Measurements from ENCODE around the gene NHP2. TPM values are rescaled to one million over a fixed set of nuclear protein-coding genes. Genes with fewer than 3 reads are reported as not detected.
"Not testable (repeated sequence)": the region's sequence is repeated elsewhere in the genome, so short reads cannot be mapped to it uniquely, and the experiment has no call there.

Gene NHP2
- total RNA-seq, 1 experiment from 2014 or later, result 322 TPM

DNA sequence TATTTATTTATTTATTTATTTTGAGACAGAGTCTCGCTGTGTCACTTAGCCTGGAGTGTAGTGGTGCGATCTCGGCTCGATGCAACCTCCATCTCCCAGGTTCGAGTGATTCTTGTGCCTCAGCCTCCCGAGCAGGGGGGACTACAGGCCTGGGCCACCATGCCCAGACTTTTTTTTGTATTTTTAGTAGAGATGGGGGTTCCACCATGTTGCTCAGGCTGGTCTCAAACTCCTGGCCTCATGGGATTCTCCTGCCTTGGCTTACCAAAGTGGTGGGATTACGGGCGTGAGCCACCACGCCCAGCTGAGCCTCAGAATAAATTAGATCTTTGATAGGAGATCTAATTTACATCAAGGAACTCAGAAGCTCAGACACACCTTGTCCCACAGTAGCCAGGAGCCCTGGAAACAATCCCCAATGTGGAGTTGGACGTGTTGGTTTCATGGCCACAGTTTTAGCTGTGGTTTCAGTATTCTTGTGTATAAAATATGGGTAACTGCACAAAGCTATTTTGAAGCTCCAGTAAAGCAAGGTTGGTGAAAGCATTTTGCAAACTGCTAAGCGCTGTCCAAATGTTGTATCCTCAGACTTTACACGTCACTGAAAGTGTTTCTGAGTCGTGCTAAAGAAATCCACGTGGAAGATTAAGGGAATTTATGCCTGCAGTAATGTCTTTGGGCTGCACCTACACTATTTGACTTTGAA, 47.7 kb upstream of the NHP2 start:
- Mint-ChIP-seq H3K9me3 (ENCODE audit: unreplicated experiment) (no peaks in the 10 kb centered on the region), H3K36me3 (ENCODE audit: insufficient read depth, unreplicated experiment) (peaks cover 23% of the 10 kb centered on the region), H3K4me1 (ENCODE audit: insufficient read depth, unreplicated experiment) (peaks cover 28% of the 10 kb centered on the region), H3K27ac (ENCODE audit: low read depth, unreplicated experiment) (no peak overlapping the region), H3K27me3 (ENCODE audit: insufficient read depth, unreplicated experiment) (no peaks in the 10 kb centered on the region), H3K4me3 (ENCODE audit: unreplicated experiment) (no peak overlapping the region)
- no TSS peak for BruUV-seq (replicated peaks)
- POLR2A ChIA-PET, result interaction anchor here (0.6 to 3.1 kb wide), 8 partner anchors 10 to 1358 kb away, joined by 3 to 34 read pairs (median 4); partner anchors contain the start of gene NHP2
- CTCF ChIA-PET, result interaction anchor here (0.6 to 1.2 kb wide), 6 partner anchors 17 to 594 kb away, joined by 3 to 5 read pairs (median 3); no protein-coding TSS in a partner anchor
- TF ChIP-seq, protein P1, sequence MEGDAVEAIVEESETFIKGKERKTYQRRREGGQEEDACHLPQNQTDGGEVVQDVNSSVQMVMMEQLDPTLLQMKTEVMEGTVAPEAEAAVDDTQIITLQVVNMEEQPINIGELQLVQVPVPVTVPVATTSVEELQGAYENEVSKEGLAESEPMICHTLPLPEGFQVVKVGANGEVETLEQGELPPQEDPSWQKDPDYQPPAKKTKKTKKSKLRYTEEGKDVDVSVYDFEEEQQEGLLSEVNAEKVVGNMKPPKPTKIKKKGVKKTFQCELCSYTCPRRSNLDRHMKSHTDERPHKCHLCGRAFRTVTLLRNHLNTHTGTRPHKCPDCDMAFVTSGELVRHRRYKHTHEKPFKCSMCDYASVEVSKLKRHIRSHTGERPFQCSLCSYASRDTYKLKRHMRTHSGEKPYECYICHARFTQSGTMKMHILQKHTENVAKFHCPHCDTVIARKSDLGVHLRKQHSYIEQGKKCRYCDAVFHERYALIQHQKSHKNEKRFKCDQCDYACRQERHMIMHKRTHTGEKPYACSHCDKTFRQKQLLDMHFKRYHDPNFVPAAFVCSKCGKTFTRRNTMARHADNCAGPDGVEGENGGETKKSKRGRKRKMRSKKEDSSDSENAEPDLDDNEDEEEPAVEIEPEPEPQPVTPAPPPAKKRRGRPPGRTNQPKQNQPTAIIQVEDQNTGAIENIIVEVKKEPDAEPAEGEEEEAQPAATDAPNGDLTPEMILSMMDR (IDR thresholded peaks at IDR 0.05; ENCODE audit: unreplicated experiment), result no peak
- DNase-seq (ENCODE audit: unreplicated experiment), result no peak
- intact Hi-C loops (cut with micrococcal nuclease), result no loop called here

DNA sequence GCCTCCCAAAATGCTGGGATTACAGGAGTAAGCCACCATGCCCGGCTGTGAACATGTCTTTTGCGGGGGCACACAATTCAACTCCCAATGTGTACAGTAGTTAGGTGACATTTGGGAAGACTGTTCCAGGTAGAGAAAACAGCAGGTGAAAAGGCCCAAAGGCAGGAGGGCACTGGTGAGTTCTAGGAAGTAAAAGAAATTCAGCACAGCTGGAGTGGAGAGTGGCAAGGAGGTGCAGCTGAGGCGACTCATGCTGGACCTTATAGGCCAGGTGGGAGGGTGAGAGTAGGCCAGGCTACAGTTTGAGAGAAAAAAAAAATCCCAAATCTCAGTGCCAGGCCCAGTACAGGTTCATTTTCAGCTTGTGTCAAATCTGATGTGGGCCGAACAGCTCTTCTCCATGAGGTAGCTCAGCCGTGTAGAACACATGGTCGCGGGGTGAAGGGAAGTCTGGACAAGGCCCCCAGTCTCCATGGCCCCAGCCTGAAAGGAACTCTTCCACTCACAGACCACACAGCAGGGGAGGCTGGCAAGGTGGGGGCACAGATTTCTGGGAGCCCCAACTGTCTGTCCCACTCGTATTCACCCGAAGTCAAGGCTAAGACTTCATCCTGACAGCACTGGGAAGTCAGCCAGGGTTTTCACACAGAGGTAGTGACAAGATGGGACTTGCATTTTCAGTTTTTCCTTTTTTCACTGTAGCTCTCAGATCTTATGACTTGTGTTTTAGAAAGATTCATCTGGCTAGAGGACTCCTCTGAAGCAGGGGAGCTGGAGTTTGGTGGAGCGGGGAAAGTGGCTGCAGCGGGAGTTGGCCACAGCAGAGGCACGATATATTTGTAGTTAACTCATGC, 46.1 kb upstream of the NHP2 start:
- no TSS peak for BruUV-seq (replicated peaks)
- Mint-ChIP-seq H3K9me3 (ENCODE audit: unreplicated experiment) (no peaks in the 10 kb centered on the region), H3K4me3 (ENCODE audit: unreplicated experiment) (peak overlapping the region; percentile 15), H3K36me3 (ENCODE audit: insufficient read depth, unreplicated experiment) (peaks cover 9% of the 10 kb centered on the region), H3K27me3 (ENCODE audit: insufficient read depth, unreplicated experiment) (peaks cover 5% of the 10 kb centered on the region), H3K4me1 (ENCODE audit: insufficient read depth, unreplicated experiment) (peaks cover 26% of the 10 kb centered on the region), H3K27ac (ENCODE audit: low read depth, unreplicated experiment) (no peak overlapping the region)
- TF ChIP-seq, protein P1 (IDR thresholded peaks at IDR 0.05; ENCODE audit: unreplicated experiment), result no peak
- POLR2A ChIA-PET, result interaction anchor here (0.5 to 3.1 kb wide), 13 partner anchors 8 to 1758 kb away, joined by 3 to 34 read pairs (median 4); partner anchors contain the start of gene NHP2
- CTCF ChIA-PET, result interaction anchor here (0.7 to 1.2 kb wide), 7 partner anchors 17 to 1082 kb away, joined by 3 to 4 read pairs (median 3); no protein-coding TSS in a partner anchor
- intact Hi-C loops (cut with micrococcal nuclease), result no loop called here
- peak; percentile 70 for DNase-seq (ENCODE audit: unreplicated experiment)

DNA sequence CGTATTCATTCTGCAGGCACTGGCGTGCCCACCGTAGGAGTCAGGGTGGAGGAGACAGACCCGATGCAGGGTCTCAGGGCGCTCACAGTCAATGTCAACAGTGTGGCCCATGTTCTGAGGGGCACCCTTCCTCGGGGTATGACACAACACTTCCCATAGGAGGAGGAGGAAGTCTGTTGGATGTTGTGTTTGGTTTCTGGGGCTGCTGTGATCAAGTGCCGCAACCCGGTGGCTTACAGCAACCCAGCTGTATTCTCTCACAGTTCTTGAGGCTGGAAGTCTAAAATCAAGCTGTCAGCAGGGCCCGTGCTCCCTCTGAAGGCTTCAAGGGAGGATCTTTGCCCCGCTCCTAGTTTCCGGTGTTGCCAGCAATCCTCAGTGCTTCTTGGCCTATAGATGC, 45.0 kb upstream of the NHP2 start:
- Mint-ChIP-seq H3K36me3 (ENCODE audit: insufficient read depth, unreplicated experiment) (no peaks in the 10 kb centered on the region), H3K9me3 (ENCODE audit: unreplicated experiment) (no peaks in the 10 kb centered on the region), H3K27me3 (ENCODE audit: insufficient read depth, unreplicated experiment) (peaks cover 12% of the 10 kb centered on the region), H3K4me3 (ENCODE audit: unreplicated experiment) (no peak overlapping the region), H3K4me1 (ENCODE audit: insufficient read depth, unreplicated experiment) (peaks cover 26% of the 10 kb centered on the region), H3K27ac (ENCODE audit: low read depth, unreplicated experiment) (no peak overlapping the region)
- ChIA-PET POLR2A (no interaction called here), CTCF (interaction anchor here (0.6 to 1.2 kb wide), 2 partner anchors 124 to 726 kb away, joined by 3 to 4 read pairs; no protein-coding TSS in a partner anchor)
- BruUV-seq (replicated peaks), result no TSS peak
- no peak for DNase-seq (ENCODE audit: unreplicated experiment)
- TF ChIP-seq, protein P1 (IDR thresholded peaks at IDR 0.05; ENCODE audit: unreplicated experiment), result no peak
- intact Hi-C loops (cut with micrococcal nuclease), result no loop called here

DNA sequence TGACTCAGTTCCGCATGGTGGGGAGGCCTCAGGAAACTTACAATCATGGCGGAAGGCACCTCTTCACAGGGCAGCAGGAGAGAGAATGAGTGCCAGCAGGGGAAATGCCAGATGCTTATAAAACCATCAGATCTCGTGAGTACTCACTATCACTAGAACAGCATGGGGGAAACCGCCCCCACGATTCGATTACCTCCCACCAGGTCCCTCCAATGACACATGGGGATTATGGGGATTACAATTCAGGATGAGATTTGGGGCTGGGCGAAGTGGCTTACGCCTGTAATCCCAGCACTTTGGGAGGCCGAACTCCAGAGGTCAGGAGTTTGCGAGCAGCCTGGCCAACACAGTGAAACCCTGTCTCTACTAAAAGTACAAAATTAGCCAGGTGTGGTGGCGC, 44.5 kb upstream of the NHP2 start:
- H3K27ac Mint-ChIP-seq (ENCODE audit: low read depth, unreplicated experiment); BruUV-seq (replicated peaks); H3K4me3 Mint-ChIP-seq (ENCODE audit: unreplicated experiment); H3K9me3 Mint-ChIP-seq (ENCODE audit: unreplicated experiment); H3K36me3 Mint-ChIP-seq (ENCODE audit: insufficient read depth, unreplicated experiment); POLR2A ChIA-PET; DNase-seq (ENCODE audit: unreplicated experiment); intact Hi-C loops (cut with micrococcal nuclease): not testable (repeated sequence)
- peaks cover 26% of the 10 kb centered on the region for H3K4me1 Mint-ChIP-seq (ENCODE audit: insufficient read depth, unreplicated experiment)
- CTCF ChIA-PET, result interaction anchor here (0.6 to 1.0 kb wide), 3 partner anchors 121 to 725 kb away, joined by 3 to 4 read pairs (median 3); no protein-coding TSS in a partner anchor
- H3K27me3 Mint-ChIP-seq (ENCODE audit: insufficient read depth, unreplicated experiment), result peaks cover 17% of the 10 kb centered on the region
